Right renal cortex interstitium (tissue), 3 donors: ENCODE measurements around the gene OR52E6. TPM values are rescaled to one million over a fixed set of nuclear protein-coding genes. Genes with fewer than 3 reads are reported as not detected.

Source experiments
- DNase-seq, 3 donors: peaks; one replicate each; pipeline ENCODE4 v3.0.0-alpha.2; 2013; ENCODE audit warnings: low read depth in 3 of 3, low spot score in 2 of 3
- polyA plus RNA-seq, 3 donors: library from polyadenylated mRNA; unstranded; fragments of 120-200 nt; gene quantifications; one replicate each; pipeline ENCODE4 v1.2.1, GENCODE V29; 2013; ENCODE audit not compliant: insufficient read length in 3 of 3

OR52E6 gene
- polyA plus RNA-seq, 3 donors: not detected

- DNase-seq: no peak
Observed at GRCh38 chr11:5807580-5807979, 34.1 kb downstream of the OR52E6 start.

- DNase-seq: no peak
Observed at GRCh38 chr11:5803982-5804381, 37.7 kb downstream of the OR52E6 start.

- DNase-seq: no peak
Observed at GRCh38 chr11:5796541-5796940, 45.2 kb downstream of the OR52E6 start.

- DNase-seq: no peak
Observed at GRCh38 chr11:5791165-5791564, 50.5 kb downstream of the OR52E6 start, which contains the start of gene OR52N1. Gene OR52N1 (minus strand): TSS chr11:5791265. CDS start chr11:5788816, 2,449 bp downstream.

Other genes starting within 250 kb of the OR52E6 start
- 10 to 100 TPM; 15.8 to 64.3 (median 50.1) TPM for gene TRIM6, start 245.3 kb downstream of the OR52E6 start, polyA plus RNA-seq
- 10 to 100 TPM in 1 of 3 donors, 1 to 10 TPM in 2; 6.7 to 11.4 (median 8.8) TPM for gene TRIM34, start 216.9 kb downstream of the OR52E6 start, polyA plus RNA-seq
- gene TRIM5, start 156.8 kb downstream of the OR52E6 start, polyA plus RNA-seq: 10 to 100 TPM; 35.7 to 44.1 (median 44.0) TPM
- gene TRIM22, start 152.1 kb downstream of the OR52E6 start, polyA plus RNA-seq: 1 to 10 TPM; 7.0 to 9.9 (median 7.3) TPM
- not detected for gene OR56B1, start 105.4 kb downstream of the OR52E6 start, polyA plus RNA-seq
- not detected for gene OR52N4, start 87.7 kb downstream of the OR52E6 start, polyA plus RNA-seq
- gene OR52N5, start 58.5 kb downstream of the OR52E6 start, polyA plus RNA-seq: not detected
- gene OR52N1, start 50.6 kb downstream of the OR52E6 start, polyA plus RNA-seq: not detected
- not detected for gene OR52N2, start 33.0 kb downstream of the OR52E6 start, polyA plus RNA-seq
- gene OR52E8, start 15.8 kb upstream of the OR52E6 start, polyA plus RNA-seq: not detected
- gene OR52E4, start 38.7 kb upstream of the OR52E6 start, polyA plus RNA-seq: not detected
- gene OR52E5, start 51.3 kb upstream of the OR52E6 start, polyA plus RNA-seq: not detected
- gene OR56A3, start 100.4 kb upstream of the OR52E6 start, polyA plus RNA-seq: not detected
- not detected for gene OR56A5, start 126.6 kb upstream of the OR52E6 start, polyA plus RNA-seq
- not detected for gene OR52L1, start 145.1 kb upstream of the OR52E6 start, polyA plus RNA-seq
- under 1 TPM in 2 of 3 donors, not detected in 1; 0.04 to 0.06 TPM for gene OR56A4, start 165.0 kb upstream of the OR52E6 start, polyA plus RNA-seq
- gene OR56A1, start 188.9 kb upstream of the OR52E6 start, polyA plus RNA-seq: not detected